ENCODE results near the gene CPA4. TPM values are rescaled to one million over a fixed set of nuclear protein-coding genes. Genes with fewer than 3 reads are reported as not detected.

CPA4 gene
- total RNA-seq, 1 experiment from 2014 or later, result 16.8 TPM

- DNase-seq (ENCODE audit: low read depth), result peak; percentile 97
Observed at GRCh38 chr7:130363026-130363847, 70.3 kb downstream of the CPA4 start.

- no peak for DNase-seq (ENCODE audit: low read depth)
Observed at GRCh38 chr7:130364451-130364850, 71.5 kb downstream of the CPA4 start.

GRCh38 chr7:130365088-130365487, 72.1 kb downstream of the CPA4 start:
- peak; percentile 49 for DNase-seq (ENCODE audit: low read depth)

GRCh38 chr7:130365511-130366441, 72.8 kb downstream of the CPA4 start:
- DNase-seq (ENCODE audit: low read depth), result peak; percentile 88

GRCh38 chr7:130366564-130366963, 73.6 kb downstream of the CPA4 start:
- DNase-seq (ENCODE audit: low read depth), result no peak

- DNase-seq (ENCODE audit: low read depth), result no peak
Observed at GRCh38 chr7:130367088-130367755, 74.3 kb downstream of the CPA4 start.

- DNase-seq (ENCODE audit: low read depth), result no peak
Observed at GRCh38 chr7:130367836-130368746, 75.1 kb downstream of the CPA4 start.

GRCh38 chr7:130369110-130369711, 76.2 kb downstream of the CPA4 start:
- peak; percentile 39 for DNase-seq (ENCODE audit: low read depth)

GRCh38 chr7:130369831-130370550, 77.0 kb downstream of the CPA4 start:
- no peak for DNase-seq (ENCODE audit: low read depth)

- peak; percentile 77 for DNase-seq (ENCODE audit: low read depth)
Observed at GRCh38 chr7:130371046-130371445, 78.1 kb downstream of the CPA4 start.

GRCh38 chr7:130372402-130373165, 79.6 kb downstream of the CPA4 start:
- DNase-seq (ENCODE audit: low read depth), result no peak

Other genes with a start within 250 kb of the CPA4 start
- gene ZC3HC1, start 241.8 kb upstream of the CPA4 start, total RNA-seq (2014; rRNA removed; shearing (Covaris generic)), result 34.7 and 38.0 TPM in 2 replicates
- 21.3 and 23.7 TPM in 2 replicates for gene KLHDC10, start 222.6 kb upstream of the CPA4 start, total RNA-seq (2014; rRNA removed; shearing (Covaris generic))
- 19.3 and 26.7 TPM in 2 replicates for gene TMEM209, start 87.8 kb upstream of the CPA4 start, total RNA-seq (2014; rRNA removed; shearing (Covaris generic))
- gene SSMEM1, start 85.3 kb upstream of the CPA4 start, total RNA-seq (2014; rRNA removed; shearing (Covaris generic)), result not detected in 2 replicates
- gene CPA2, start 26.3 kb upstream of the CPA4 start, total RNA-seq (2014; rRNA removed; shearing (Covaris generic)), result not detected in 2 replicates
- 0.12 and 0.20 TPM in 2 replicates for gene CPA5, start 51.7 kb downstream of the CPA4 start, total RNA-seq (2014; rRNA removed; shearing (Covaris generic))
- gene CPA1, start 87.3 kb downstream of the CPA4 start, total RNA-seq (2014; rRNA removed; shearing (Covaris generic)), result not detected in 2 replicates
- gene CEP41, start 147.9 kb downstream of the CPA4 start, total RNA-seq (2014; rRNA removed; shearing (Covaris generic)), result 27.2 and 36.8 TPM in 2 replicates
- 21.5 and 22.6 TPM in 2 replicates for gene MEST, start 198.9 kb downstream of the CPA4 start, total RNA-seq (2014; rRNA removed; shearing (Covaris generic))